Activated CD8-positive, alpha-beta T cell treated with anti-CD3 and anti-CD28 coated beads for 36 hours (primary cell): ENCODE results near the gene CLEC19A. TPM values are rescaled to one million over a fixed set of nuclear protein-coding genes. Genes with fewer than 3 reads are reported as not detected.

Experiments used
- ATAC-seq: fragments of 200-7000 bp; cut with Tn5 transposase; one replicate; pipeline ENCODE4 v1.10.0; 2021; ENCODE audit warnings: mild to moderate bottlenecking, moderate library complexity
- CTCF ChIA-PET: fragments of 350-600 bp; sonication (Branson Sonifier 250); formaldehyde crosslinking; loops from one replicate; lab custom pipeline; 2021; ENCODE audit warnings: antibody characterized with exemption; lab: Charles Lee
- POLR2A ChIA-PET: fragments of 350-600 bp; sonication (Branson Sonifier 250); formaldehyde crosslinking; loops from one replicate; lab custom pipeline; 2021; ENCODE audit warnings: antibody characterized with exemption; lab: Charles Lee
- DNase-seq: peaks from one replicate; pipeline ENCODE4 v3.0.0-alpha.2; 2020
- H3K27ac Mint-ChIP-seq: one replicate; pipeline ENCODE4 v1.8.0; 2021; ENCODE audit warnings: mild to moderate bottlenecking, mixed read lengths
- H3K27me3 Mint-ChIP-seq: one replicate; pipeline ENCODE4 v1.8.0; 2021; ENCODE audit warnings: mixed read lengths
- H3K36me3 Mint-ChIP-seq: one replicate; pipeline ENCODE4 v1.8.0; 2021; ENCODE audit warnings: low read depth, mixed read lengths
- H3K4me1 Mint-ChIP-seq: one replicate; pipeline ENCODE4 v1.8.0; 2021; ENCODE audit warnings: low read depth, mixed read lengths
- H3K4me3 Mint-ChIP-seq: one replicate; pipeline ENCODE4 v1.8.0; 2021; ENCODE audit warnings: mild to moderate bottlenecking, moderate library complexity, mixed read lengths
- H3K9me3 Mint-ChIP-seq: one replicate; pipeline ENCODE4 v1.8.0; 2021; ENCODE audit warnings: mixed read lengths
- CTCF ChIP-seq: fragments of 200-600 bp; IDR thresholded peaks from one replicate; pipeline ENCODE4 v1.8.0; 2022; ENCODE audit warnings: antibody characterized with exemption, mild to moderate bottlenecking
- intact Hi-C: fragments of 100-400 bp; cut with micrococcal nuclease; formaldehyde crosslinking; loops from one replicate; pipeline ENCODE4 v1.10.0; 2022
- total RNA-seq, 2 experiments: library from RNA; stranded (reverse); gene quantifications; one replicate each; pipeline ENCODE4 v1.2.3, GENCODE V29; 2021

Gene CLEC19A
- total RNA-seq: not detected

- no peak within 1 kb of the TSS for H3K27ac Mint-ChIP-seq
- intact Hi-C loops: no loop called here
- TF ChIP-seq CTCF: no peak
- ATAC-seq: no peak
- H3K27me3 Mint-ChIP-seq: peaks cover 7% of the 10 kb centered on the region
- H3K4me1 Mint-ChIP-seq: no peaks in the 10 kb centered on the region
- ChIA-PET POLR2A (no interaction called here), CTCF (interaction anchor here (0.8 kb wide), 1 partner anchor 217 kb away, joined by 3 read pairs; no protein-coding TSS in a partner anchor)
- H3K4me3 Mint-ChIP-seq: no peak within 1 kb of the TSS
- H3K36me3 Mint-ChIP-seq: no peaks in the 10 kb centered on the region
- DNase-seq: no peak
- H3K9me3 Mint-ChIP-seq: peaks cover 2% of the 10 kb centered on the region
Observed at GRCh38 chr16:19285431-19285830, at the start of gene CLEC19A. CLEC19A (plus strand) TSS chr16:19285731; CDS start chr16:19285852, 121 bp downstream.

GRCh38 chr16:19235886-19236285, 49.6 kb upstream of the CLEC19A start:
- intact Hi-C loops: no loop called here
- DNase-seq (no peak), ATAC-seq (no peak)
- no peak overlapping the region for H3K27ac Mint-ChIP-seq
- CTCF ChIA-PET: interaction anchor here (1.1 kb wide), 1 partner anchor 13 kb away, joined by 3 read pairs; no protein-coding TSS in a partner anchor
- POLR2A ChIA-PET: no interaction called here
- no peaks in the 10 kb centered on the region for H3K36me3 Mint-ChIP-seq
- no peaks in the 10 kb centered on the region for H3K27me3 Mint-ChIP-seq
- H3K4me1 Mint-ChIP-seq: no peaks in the 10 kb centered on the region
- peaks cover 18% of the 10 kb centered on the region for H3K9me3 Mint-ChIP-seq
- TF ChIP-seq CTCF: no peak
- H3K4me3 Mint-ChIP-seq: no peak overlapping the region

- no peaks in the 10 kb centered on the region for H3K27me3 Mint-ChIP-seq
- H3K36me3 Mint-ChIP-seq: no peaks in the 10 kb centered on the region
- peaks cover 18% of the 10 kb centered on the region for H3K9me3 Mint-ChIP-seq
- ATAC-seq (no peak), DNase-seq (no peak)
- CTCF ChIA-PET: interaction anchor here (1.1 kb wide), 1 partner anchor 14 kb away, joined by 3 read pairs; no protein-coding TSS in a partner anchor
- intact Hi-C loops: no loop called here
- H3K4me1 Mint-ChIP-seq: no peaks in the 10 kb centered on the region
- H3K27ac Mint-ChIP-seq: no peak overlapping the region
- no peak for TF ChIP-seq CTCF
- H3K4me3 Mint-ChIP-seq: no peak overlapping the region
- POLR2A ChIA-PET: no interaction called here
Observed at GRCh38 chr16:19236561-19237209, 48.8 kb upstream of the CLEC19A start.

- intact Hi-C loops: no loop called here
- POLR2A ChIA-PET: no interaction called here
- no peaks in the 10 kb centered on the region for H3K36me3 Mint-ChIP-seq
- CTCF ChIA-PET: no interaction called here
- peaks cover 18% of the 10 kb centered on the region for H3K9me3 Mint-ChIP-seq
- no peak overlapping the region for H3K27ac Mint-ChIP-seq
- no peak for ATAC-seq
- no peak overlapping the region for H3K4me3 Mint-ChIP-seq
- no peaks in the 10 kb centered on the region for H3K27me3 Mint-ChIP-seq
- no peak for TF ChIP-seq CTCF
- no peak for DNase-seq
- no peaks in the 10 kb centered on the region for H3K4me1 Mint-ChIP-seq
Observed at GRCh38 chr16:19238406-19238805, 47.1 kb upstream of the CLEC19A start.

GRCh38 chr16:19239511-19240155, 45.9 kb upstream of the CLEC19A start:
- Mint-ChIP-seq H3K9me3 (peaks cover 19% of the 10 kb centered on the region), H3K4me1 (no peaks in the 10 kb centered on the region), H3K27me3 (no peaks in the 10 kb centered on the region), H3K27ac (no peak overlapping the region), H3K36me3 (no peaks in the 10 kb centered on the region), H3K4me3 (no peak overlapping the region)
- ATAC-seq (no peak), DNase-seq (no peak)
- ChIA-PET CTCF (no interaction called here), POLR2A (no interaction called here)
- intact Hi-C loops: no loop called here
- TF ChIP-seq CTCF: no peak
